ENCODE data around the gene ACVRL1. TPM values are rescaled to one million over a fixed set of nuclear protein-coding genes. Genes with fewer than 3 reads are reported as not detected.
A peak's percentile ranks its signal among the peaks of the same experiment; 100 is the strongest.

The ACVRL1 gene
- total and polyA plus RNA-seq, 9 of the 15 experiments (the other 6 are each of a cell fraction or from before 2014, with no cell fraction given): 0.07 to 1.4 (median 0.30) TPM

DNA sequence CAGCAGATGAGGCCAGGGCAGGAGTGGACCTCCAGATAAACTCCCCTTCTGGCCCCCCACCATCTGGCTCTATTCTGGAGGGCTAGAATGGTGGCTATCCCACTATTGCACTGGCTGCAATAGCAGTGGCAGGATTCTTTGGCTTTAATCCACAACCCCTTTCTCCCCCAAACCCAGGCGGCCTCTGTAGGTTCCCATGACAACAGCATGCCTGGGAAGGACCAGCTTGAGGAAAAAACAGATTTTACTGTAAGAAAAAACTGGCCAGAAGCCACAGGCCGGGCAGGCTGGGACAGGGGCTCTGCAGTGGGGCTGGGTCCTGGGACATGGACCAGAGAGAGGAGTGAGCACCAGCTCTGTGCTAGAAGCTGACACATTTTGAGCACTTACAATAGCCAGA is 30.6 kb downstream of the ACVRL1 start:
- WGBS (ENCODE audit: insufficient coverage, low coverage, missing lambda C conversion rate): 6% methylated on average over 2 of the region's 2 CpGs
- no peak for FAIRE-seq
- DNase-seq (ENCODE audit: extremely low read depth in 1 of 4, low spot score in 3 of 4): no peak
- ChIA-PET CTCF (ENCODE audit: low intra/inter-chr PET ratio) (interaction anchor here (0.6 kb wide), 1 partner anchor 15 kb away, joined by 3 read pairs; no protein-coding TSS in a partner anchor), POLR2A (interaction anchor here (1.2 kb wide), 1 partner anchor 23 kb away, joined by 4 read pairs; no protein-coding TSS in a partner anchor)
- Histone ChIP-seq H4K20me1 (replicated peaks; ENCODE audit: control insufficient read depth, insufficient read depth, low read length) (no peaks in the 10 kb centered on the region), H3K9ac (ENCODE audit: insufficient read depth in 1 of 2, low read depth in 2 of 2, low read length in 2 of 2) (no peak overlapping the region; a peak in 1 of 4 replicates), H3K27ac (ENCODE audit: extremely low read depth, low read depth, low read length) (no peak overlapping the region), H3K79me2 (ENCODE audit: control insufficient read depth, insufficient read depth, low read length) (no peaks in the 10 kb centered on the region), H2AFZ (ENCODE audit: low read depth, low read length) (no peak overlapping the region), H3K27me3 (ENCODE audit: control insufficient read depth in 2 of 2, insufficient read depth in 2 of 2, low read length in 2 of 2) (peaks cover 9 to 34% of the 10 kb centered on the region in 2 experiments; a peak in 3 of 5 replicates), H3K9me1 (ENCODE audit: control insufficient read depth, insufficient read depth, low read length) (no peaks in the 10 kb centered on the region), H3K36me3 (ENCODE audit: control insufficient read depth, insufficient read depth, low read length) (no peaks in the 10 kb centered on the region), H3K4me1 (replicated peaks in 1 of 2; ENCODE audit: control insufficient read depth in 2 of 2, insufficient read depth in 2 of 2, low read length in 2 of 2) (peaks cover 0 to 4% of the 10 kb centered on the region in 2 experiments; a peak in 2 of 5 replicates), H3K4me2 (ENCODE audit: insufficient read depth, low read length) (no peak overlapping the region), H3K4me3 (no peak overlapping the region), H3K9me3 (replicated peaks; ENCODE audit: control insufficient read depth, insufficient read depth, low read depth, low read length) (no peaks in the 10 kb centered on the region)
- no TSS peak for BruUV-seq (replicated peaks)
- no peak for ATAC-seq
- TF ChIP-seq, protein P1, sequence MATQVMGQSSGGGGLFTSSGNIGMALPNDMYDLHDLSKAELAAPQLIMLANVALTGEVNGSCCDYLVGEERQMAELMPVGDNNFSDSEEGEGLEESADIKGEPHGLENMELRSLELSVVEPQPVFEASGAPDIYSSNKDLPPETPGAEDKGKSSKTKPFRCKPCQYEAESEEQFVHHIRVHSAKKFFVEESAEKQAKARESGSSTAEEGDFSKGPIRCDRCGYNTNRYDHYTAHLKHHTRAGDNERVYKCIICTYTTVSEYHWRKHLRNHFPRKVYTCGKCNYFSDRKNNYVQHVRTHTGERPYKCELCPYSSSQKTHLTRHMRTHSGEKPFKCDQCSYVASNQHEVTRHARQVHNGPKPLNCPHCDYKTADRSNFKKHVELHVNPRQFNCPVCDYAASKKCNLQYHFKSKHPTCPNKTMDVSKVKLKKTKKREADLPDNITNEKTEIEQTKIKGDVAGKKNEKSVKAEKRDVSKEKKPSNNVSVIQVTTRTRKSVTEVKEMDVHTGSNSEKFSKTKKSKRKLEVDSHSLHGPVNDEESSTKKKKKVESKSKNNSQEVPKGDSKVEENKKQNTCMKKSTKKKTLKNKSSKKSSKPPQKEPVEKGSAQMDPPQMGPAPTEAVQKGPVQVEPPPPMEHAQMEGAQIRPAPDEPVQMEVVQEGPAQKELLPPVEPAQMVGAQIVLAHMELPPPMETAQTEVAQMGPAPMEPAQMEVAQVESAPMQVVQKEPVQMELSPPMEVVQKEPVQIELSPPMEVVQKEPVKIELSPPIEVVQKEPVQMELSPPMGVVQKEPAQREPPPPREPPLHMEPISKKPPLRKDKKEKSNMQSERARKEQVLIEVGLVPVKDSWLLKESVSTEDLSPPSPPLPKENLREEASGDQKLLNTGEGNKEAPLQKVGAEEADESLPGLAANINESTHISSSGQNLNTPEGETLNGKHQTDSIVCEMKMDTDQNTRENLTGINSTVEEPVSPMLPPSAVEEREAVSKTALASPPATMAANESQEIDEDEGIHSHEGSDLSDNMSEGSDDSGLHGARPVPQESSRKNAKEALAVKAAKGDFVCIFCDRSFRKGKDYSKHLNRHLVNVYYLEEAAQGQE (IDR thresholded peaks at IDR 0.05; ENCODE audit: borderline replicate concordance): no peak
- TF ChIP-seq, protein P1 (CRISPR knock-in tag; IDR thresholded peaks at IDR 0.05; ENCODE audit: low read depth): no peak
- TF ChIP-seq NFIC (IDR thresholded peaks at IDR 0.05) (no peak), RFX1 (IDR thresholded peaks at IDR 0.05) (peak; percentile 65), TAF15 (IDR thresholded peaks at IDR 0.05; ENCODE audit: low read depth, low read length) (no peak)
- intact Hi-C loops (cut with micrococcal nuclease) (no loop called here), in situ Hi-C loops (cut with MboI) (no loop called here)
